WI38 (cell line): ENCODE results near the gene C1orf35.
A peak's percentile ranks its signal among the peaks of the same experiment; 100 is the strongest.

ENCODE experiments used
- H3K4me3 ChIP-seq: 2 replicates; pipeline ENCODE4 v1.5.1; 2011; ENCODE audit warnings: low read depth, mild to moderate bottlenecking, control low read depth, low read length
- TF ChIP-seq, protein P1 (sequence below): IDR thresholded peaks from 2 replicates; pipeline ENCODE4 v1.5.1; 2012; ENCODE audit warnings: low read depth, mild to moderate bottlenecking, control low read depth, low read length

C1orf35 gene

DNA sequence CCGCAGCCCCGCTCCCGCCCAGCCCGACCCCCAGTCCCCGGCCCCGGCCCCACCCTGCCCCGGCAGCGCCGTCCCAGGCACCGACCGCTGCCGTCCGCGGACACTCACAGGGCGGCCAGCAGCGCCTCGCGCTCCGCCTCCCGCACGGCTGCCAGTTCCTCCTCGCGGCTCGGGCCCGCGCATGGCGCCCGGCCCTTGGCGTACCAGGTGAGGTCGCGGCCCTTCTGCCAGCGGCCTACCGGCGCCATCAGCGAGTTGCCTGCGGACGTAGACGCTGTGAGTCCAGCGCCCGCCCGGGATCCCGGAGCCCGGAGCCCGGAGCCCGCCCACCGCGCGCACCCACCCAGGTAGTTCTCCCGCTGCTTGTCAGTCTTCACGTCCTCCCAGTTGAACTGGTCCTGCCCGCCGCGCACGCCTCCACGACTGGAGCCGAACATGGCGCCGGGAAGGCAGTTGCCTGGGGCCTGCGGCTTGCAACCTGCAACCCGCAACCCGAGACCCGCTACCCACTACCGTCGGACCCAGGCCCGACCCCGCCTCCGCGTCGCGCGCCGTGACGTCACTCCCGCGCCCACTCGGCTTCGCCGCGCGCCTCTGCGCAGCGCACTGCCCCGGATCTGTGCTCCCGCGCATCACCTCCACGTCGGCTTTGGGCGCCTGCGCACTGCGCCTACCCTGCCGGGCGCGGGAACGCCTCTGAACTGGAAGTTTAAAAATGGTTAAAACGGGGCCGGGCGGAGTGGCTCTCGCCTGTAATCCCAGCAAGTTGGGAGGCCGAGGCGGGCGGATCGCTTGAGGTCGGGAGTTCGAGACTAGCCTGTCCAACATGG, at the start of gene C1orf35:
TSS of gene C1orf35 (minus strand) at position 535 of the 830 bp plus-strand sequence. CDS start at position 437, 98 bp downstream.
- TF ChIP-seq, protein P1, sequence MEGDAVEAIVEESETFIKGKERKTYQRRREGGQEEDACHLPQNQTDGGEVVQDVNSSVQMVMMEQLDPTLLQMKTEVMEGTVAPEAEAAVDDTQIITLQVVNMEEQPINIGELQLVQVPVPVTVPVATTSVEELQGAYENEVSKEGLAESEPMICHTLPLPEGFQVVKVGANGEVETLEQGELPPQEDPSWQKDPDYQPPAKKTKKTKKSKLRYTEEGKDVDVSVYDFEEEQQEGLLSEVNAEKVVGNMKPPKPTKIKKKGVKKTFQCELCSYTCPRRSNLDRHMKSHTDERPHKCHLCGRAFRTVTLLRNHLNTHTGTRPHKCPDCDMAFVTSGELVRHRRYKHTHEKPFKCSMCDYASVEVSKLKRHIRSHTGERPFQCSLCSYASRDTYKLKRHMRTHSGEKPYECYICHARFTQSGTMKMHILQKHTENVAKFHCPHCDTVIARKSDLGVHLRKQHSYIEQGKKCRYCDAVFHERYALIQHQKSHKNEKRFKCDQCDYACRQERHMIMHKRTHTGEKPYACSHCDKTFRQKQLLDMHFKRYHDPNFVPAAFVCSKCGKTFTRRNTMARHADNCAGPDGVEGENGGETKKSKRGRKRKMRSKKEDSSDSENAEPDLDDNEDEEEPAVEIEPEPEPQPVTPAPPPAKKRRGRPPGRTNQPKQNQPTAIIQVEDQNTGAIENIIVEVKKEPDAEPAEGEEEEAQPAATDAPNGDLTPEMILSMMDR: no peak
- peak within 1 kb of the TSS; percentile 82 for H3K4me3 ChIP-seq

DNA sequence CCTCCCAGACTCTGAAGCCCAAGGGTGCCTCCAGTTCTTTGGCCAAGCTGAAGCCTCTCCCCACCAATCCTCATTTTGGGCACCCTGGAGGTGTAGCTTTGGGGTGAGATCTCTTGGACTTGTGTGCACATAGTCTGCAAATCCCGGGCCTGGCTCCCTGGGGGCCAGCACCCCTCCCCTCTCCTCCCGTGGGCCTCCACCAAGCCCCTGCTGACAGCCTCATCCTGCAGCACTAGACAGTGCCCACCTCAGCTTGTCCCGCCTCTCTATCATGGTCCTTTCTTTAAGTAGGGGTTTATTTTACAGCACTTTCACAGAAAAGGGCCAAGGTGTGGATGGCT, 49.8 kb upstream of the C1orf35 start:
- TF ChIP-seq, protein P1: no peak
- H3K4me3 ChIP-seq: no peak overlapping the region

DNA sequence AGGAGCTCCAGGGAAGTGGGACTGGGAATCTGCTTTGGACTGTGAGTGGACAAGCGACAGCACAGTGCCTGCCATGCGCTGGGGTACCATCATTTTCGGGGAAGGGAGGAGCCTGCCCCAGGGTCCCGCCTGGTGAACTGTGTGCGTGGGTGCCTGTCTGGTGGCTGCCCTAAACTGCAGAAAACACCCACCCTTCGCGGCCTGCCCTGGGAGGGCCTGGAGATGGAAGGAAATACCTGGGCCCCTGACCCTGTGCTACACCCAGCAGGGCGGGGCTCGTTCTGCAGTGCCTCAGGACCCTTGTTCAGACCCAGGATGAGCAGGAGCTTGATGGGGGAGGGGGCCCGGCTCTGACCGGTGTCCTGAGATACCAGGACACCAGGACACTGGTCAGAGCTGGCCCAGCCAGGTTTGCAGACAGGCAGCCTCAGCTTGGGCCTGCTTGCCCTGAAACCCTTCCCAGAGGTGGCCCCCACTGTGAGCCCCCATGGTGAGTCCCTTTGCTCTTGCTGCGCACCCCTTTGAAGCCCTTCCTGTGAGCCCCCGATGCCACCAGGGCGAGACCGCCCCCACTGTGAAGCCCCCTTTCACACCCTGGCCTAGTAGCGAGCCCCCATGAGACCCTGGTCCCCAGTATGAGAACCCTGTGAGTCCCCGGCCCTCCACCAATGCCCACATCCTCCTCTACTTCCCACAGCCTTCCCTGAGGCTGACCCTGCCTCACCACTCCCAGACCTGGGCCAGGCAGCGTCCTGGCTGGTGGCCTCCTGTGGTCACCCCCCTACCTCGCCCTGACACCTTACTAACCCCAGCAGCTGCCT, 49.2 kb upstream of the C1orf35 start:
- H3K4me3 ChIP-seq: no peak overlapping the region
- TF ChIP-seq, protein P1: no peak

DNA sequence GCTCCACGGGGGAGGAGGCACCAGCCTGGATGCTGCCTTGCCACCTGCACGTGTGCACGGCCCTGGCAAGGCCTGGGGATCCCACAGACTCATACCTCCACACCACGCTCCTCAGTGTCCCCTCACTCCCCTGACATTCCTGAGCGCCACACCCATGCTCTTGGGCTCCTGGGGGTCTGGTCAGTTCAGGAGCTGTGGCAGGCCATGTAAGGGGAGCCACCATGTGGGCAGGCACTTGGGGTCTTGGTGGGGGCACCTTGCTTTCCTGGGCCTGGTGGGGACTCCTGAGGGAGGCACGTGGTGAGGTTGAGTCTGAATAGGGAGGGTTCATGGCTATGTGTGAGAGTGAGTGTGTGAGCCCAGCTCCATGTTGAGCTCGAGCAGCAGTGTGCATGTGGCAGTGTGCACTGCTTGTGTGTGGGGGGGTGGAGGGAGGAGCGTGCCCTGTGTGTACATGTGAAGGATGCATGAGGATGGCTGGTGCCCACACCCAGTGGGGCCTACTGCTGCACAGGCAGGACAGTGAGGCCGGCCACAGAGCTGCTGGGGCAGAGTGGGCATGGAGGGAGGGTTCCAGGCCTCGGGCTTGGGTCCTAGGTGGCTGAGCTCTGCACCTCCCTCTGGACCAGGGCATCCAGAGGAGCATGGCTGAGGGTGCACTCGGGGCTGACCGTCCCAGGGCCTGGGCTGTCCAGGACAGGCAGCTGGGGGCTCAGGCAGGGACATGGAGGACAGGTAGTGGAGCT, 48.2 kb upstream of the C1orf35 start:
- TF ChIP-seq, protein P1: no peak
- no peak overlapping the region; the same call in 1 of the 2 replicates for H3K4me3 ChIP-seq

DNA sequence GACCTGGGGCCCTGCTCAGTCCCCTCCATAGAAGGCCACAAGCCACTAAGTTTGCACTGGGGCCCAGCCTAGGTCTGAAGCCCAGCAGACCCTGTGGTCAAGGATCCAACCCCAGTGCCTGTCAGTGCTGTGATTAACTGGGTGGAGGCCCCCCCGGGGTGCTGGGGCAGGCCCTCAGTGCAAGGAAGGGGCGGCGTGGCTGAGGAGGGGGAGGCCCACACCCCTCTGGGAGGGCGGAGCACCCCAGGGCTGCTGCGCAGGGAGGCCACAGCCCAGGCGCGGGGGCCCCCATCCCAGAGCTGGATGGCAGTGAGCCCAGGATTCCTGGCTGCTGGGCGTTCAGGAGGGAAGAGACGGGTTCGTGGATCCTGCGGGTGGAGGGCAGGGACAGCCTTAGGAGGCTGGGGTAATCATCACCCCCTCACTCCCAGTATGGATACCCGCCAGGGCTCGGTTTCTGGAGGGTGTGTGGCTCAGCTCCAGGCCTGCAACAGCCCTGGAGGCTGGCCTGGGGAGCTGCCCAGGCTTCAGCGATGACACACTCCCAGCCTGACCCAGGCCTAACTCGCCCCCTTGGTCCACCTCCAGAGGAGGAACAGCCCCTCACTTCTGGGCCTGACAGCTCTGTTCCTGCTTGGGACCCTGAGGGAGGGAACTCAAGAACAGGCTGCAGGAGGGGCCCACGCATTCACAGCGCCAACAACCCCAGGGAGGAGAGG, 47.5 kb upstream of the C1orf35 start:
- H3K4me3 ChIP-seq: peak overlapping the region; percentile 33
- TF ChIP-seq, protein P1: no peak

DNA sequence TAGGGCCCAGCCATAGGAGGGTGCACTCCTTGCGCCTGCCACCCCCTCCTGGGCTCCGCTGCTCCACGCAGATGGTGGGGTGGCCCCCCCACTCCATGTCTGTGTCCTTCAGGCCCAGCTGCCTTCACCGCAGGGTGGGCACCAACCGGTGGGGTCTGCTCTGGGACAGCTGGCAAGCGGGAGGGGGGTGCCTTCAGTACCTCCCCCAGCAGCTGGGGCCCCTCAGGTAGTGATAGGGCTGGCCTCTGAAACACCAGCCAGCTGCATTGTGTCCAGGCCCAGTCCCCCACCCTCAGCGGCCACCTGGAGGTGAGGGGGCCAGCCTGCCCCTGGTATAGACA, 47.0 kb upstream of the C1orf35 start:
- H3K4me3 ChIP-seq: peak overlapping the region; percentile 33
- TF ChIP-seq, protein P1: no peak
